Left forelimb (tissue), 1 donor: ENCODE measurements around the gene AFF1.

Source experiments
- DNase-seq: peaks from one replicate; pipeline ENCODE4 v3.0.0-alpha.2; 2018; ENCODE audit warnings: low spot score

Gene AFF1

GRCh38 chr4:86934771-86935565, at the start of gene AFF1:
Gene AFF1, plus strand, starts transcription at chr4:86935011. Its CDS starts 13,523 bp downstream, at chr4:86948534.
- DNase-seq = peak; percentile 92

GRCh38 chr4:86890790-86891189, 44.0 kb upstream of the AFF1 start:
- no peak for DNase-seq

GRCh38 chr4:86891762-86892635, 42.8 kb upstream of the AFF1 start, which contains the start of gene C4orf36:
Gene C4orf36, minus strand, starts transcription at chr4:86892422. Its CDS starts 902 bp downstream, at chr4:86891520.
- peak; percentile 82 for DNase-seq

- no peak for DNase-seq
Measured at GRCh38 chr4:86892636-86892960, 42.2 kb upstream of the AFF1 start.

- no peak for DNase-seq
Measured at GRCh38 chr4:86893136-86893535, 41.7 kb upstream of the AFF1 start.

- DNase-seq = no peak
Measured at GRCh38 chr4:86894455-86894854, 40.4 kb upstream of the AFF1 start.

- no peak for DNase-seq
Measured at GRCh38 chr4:86895692-86896488, 38.9 kb upstream of the AFF1 start.

- DNase-seq = no peak
Measured at GRCh38 chr4:86896596-86896995, 38.2 kb upstream of the AFF1 start.

- no peak for DNase-seq
Measured at GRCh38 chr4:86898562-86898961, 36.2 kb upstream of the AFF1 start.

- no peak for DNase-seq
Measured at GRCh38 chr4:86901864-86902263, 32.9 kb upstream of the AFF1 start.

GRCh38 chr4:86908251-86908657, 26.6 kb upstream of the AFF1 start:
- DNase-seq = no peak

- DNase-seq = no peak
Measured at GRCh38 chr4:86909546-86910295, 25.1 kb upstream of the AFF1 start.

GRCh38 chr4:86910369-86910768, 24.4 kb upstream of the AFF1 start:
- DNase-seq = no peak

GRCh38 chr4:86910820-86911684, 23.8 kb upstream of the AFF1 start:
- DNase-seq = no peak

GRCh38 chr4:86916392-86916791, 18.4 kb upstream of the AFF1 start:
- DNase-seq = no peak

GRCh38 chr4:86917212-86918039, 17.4 kb upstream of the AFF1 start:
- no peak for DNase-seq

GRCh38 chr4:86918539-86919072, 16.2 kb upstream of the AFF1 start:
- DNase-seq = no peak

- DNase-seq = no peak
Measured at GRCh38 chr4:86919561-86920223, 15.1 kb upstream of the AFF1 start.
